ENCODE results near the gene ARHGAP28. TPM values are rescaled to one million over a fixed set of nuclear protein-coding genes. Genes with fewer than 3 reads are reported as not detected.

The ARHGAP28 gene
- polyA plus RNA-seq, 1 donor from 2014 or later, result 9.8 TPM

DNA sequence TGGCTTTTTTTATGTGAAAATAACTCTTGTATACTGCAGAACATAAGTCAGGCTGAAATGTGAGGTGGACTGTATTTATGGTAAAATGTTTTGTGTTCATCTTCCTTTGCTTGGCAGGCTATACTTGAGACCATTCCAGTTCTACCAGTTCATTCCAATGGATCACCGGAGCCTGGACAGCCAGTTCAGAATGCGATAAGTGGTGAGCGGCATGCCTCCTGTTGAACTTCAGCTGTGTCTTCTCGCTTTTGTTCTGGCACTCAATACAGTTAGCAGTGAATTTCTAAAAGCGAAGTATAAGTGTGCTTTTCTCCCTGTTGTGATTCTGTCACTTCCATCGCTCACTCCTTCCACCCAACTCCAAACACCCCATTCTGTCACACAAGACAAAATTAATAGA is 138.5 kb downstream of the ARHGAP28 start:
- H2AFZ ChIP-seq (ENCODE audit: low read depth, low read length), result no peak overlapping the region
- no peaks in the 10 kb centered on the region for H3K79me2 ChIP-seq (replicated peaks; ENCODE audit: insufficient read depth, low read length)
- H3K9me2 ChIP-seq (ENCODE audit: insufficient read depth, low read length), result no peaks in the 10 kb centered on the region
- no peak overlapping the region for H3K4me2 ChIP-seq (ENCODE audit: low read length)
- no peak overlapping the region for H3K27ac ChIP-seq (ENCODE audit: low read length)
- peaks cover 3% of the 10 kb centered on the region for H3K36me3 ChIP-seq (ENCODE audit: insufficient read depth, low read length)
- TF ChIP-seq TAF1 (IDR thresholded peaks at IDR 0.05; ENCODE audit: low read depth) (no peak), EP300 (conservative IDR thresholded peaks at IDR 0.05; ENCODE audit: poor library complexity, severe bottlenecking) (no peak)
- no peak overlapping the region for H3K4me3 ChIP-seq (ENCODE audit: low read length)
- no peaks in the 10 kb centered on the region for H4K20me1 ChIP-seq (ENCODE audit: insufficient read depth)
- H3K27me3 ChIP-seq (ENCODE audit: insufficient read depth, low read depth, low read length), result no peaks in the 10 kb centered on the region
- no peaks in the 10 kb centered on the region for H3K9me3 ChIP-seq (ENCODE audit: low read length)
- H3F3A ChIP-seq (ENCODE audit: insufficient read depth, low read length, poor library complexity, severe bottlenecking), result no peaks in the 10 kb centered on the region
- no peak overlapping the region for H3K9ac ChIP-seq (ENCODE audit: low read length)

DNA sequence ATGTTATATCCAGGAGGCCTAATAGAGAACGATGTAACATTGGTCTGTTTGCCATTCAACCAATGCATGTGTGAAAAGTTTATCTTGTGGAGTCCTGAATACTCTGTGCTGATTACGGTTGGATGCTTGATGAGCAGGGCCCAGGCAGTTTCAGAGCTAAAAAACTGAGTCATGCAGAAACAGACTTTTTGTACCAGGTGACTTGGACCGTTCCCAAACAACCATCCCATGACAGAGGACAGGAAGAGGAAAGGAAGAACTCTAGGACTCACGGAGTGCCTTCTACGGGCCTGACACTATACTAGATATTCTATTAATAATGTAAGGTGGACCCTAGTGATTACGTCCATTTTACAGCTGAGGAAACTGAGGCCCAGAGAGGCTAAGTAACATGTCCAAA is 142.1 kb downstream of the ARHGAP28 start:
- H3K4me3 ChIP-seq (ENCODE audit: low read length), result no peak overlapping the region
- no peak overlapping the region for H3K4me2 ChIP-seq (ENCODE audit: low read length)
- H3K36me3 ChIP-seq (ENCODE audit: insufficient read depth, low read length), result peaks cover 3% of the 10 kb centered on the region
- H3K9me2 ChIP-seq (ENCODE audit: insufficient read depth, low read length), result no peaks in the 10 kb centered on the region
- H3K27ac ChIP-seq (ENCODE audit: low read length), result no peak overlapping the region
- H3K79me2 ChIP-seq (replicated peaks; ENCODE audit: insufficient read depth, low read length), result no peaks in the 10 kb centered on the region
- H3K27me3 ChIP-seq (ENCODE audit: insufficient read depth, low read depth, low read length), result no peaks in the 10 kb centered on the region
- no peaks in the 10 kb centered on the region for H4K20me1 ChIP-seq (ENCODE audit: insufficient read depth)
- no peak for TF ChIP-seq RAD21 (conservative IDR thresholded peaks at IDR 0.05)
- no peak for TF ChIP-seq SMC3 (conservative IDR thresholded peaks at IDR 0.05; ENCODE audit: poor library complexity)
- H3K9ac ChIP-seq (ENCODE audit: low read length), result no peak overlapping the region
- H2AFZ ChIP-seq (ENCODE audit: low read depth, low read length), result no peak overlapping the region
- H3K9me3 ChIP-seq (ENCODE audit: low read length), result no peaks in the 10 kb centered on the region
- no peaks in the 10 kb centered on the region for H3F3A ChIP-seq (ENCODE audit: insufficient read depth, low read length, poor library complexity, severe bottlenecking)

DNA sequence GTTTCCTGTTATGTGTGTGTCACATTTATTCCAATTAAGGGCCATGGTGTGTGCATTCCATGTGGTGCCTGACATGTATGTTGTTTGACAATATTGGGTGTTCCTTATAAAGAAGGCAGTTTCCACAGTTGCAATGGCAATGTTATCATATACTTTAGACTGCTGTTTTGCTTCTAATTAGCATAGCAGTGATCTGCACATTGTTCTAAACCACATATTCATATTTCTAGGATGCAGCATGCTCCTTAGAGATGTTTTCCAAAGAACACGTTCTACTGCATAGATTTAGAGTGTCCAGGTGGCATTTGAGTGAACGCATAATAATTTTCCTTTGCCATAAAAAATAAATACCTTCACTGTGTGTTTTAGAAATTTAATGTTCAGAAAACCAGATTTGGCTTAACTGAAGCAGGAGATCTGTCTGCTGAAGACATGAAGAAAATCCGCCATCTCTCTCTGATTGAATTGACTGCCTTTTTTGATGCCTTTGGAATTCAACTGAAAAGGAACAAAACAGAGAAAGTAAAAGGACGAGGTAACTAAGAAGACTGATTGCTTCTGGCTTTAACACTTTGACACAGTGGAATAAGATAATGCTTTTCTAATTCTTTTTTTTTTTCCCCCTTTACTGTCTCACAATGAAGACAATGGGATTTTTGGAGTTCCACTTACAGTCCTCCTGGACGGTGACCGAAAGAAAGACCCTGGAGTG is 143.7 kb downstream of the ARHGAP28 start:
- Histone ChIP-seq H3K9me2 (ENCODE audit: insufficient read depth, low read length) (no peaks in the 10 kb centered on the region), H3F3A (ENCODE audit: insufficient read depth, low read length, poor library complexity, severe bottlenecking) (no peaks in the 10 kb centered on the region), H4K20me1 (ENCODE audit: insufficient read depth) (no peaks in the 10 kb centered on the region), H3K9me3 (ENCODE audit: low read length) (no peaks in the 10 kb centered on the region), H3K36me3 (ENCODE audit: insufficient read depth, low read length) (peaks cover 3% of the 10 kb centered on the region), H3K9ac (ENCODE audit: low read length) (no peak overlapping the region), H3K4me2 (ENCODE audit: low read length) (no peak overlapping the region), H2AFZ (ENCODE audit: low read depth, low read length) (no peak overlapping the region), H3K4me3 (ENCODE audit: low read length) (no peak overlapping the region), H3K27ac (ENCODE audit: low read length) (no peak overlapping the region), H3K27me3 (ENCODE audit: insufficient read depth, low read depth, low read length) (no peaks in the 10 kb centered on the region), H3K79me2 (replicated peaks; ENCODE audit: insufficient read depth, low read length) (no peaks in the 10 kb centered on the region)
- no peak for TF ChIP-seq EZH2 (IDR thresholded peaks at IDR 0.05; ENCODE audit: borderline replicate concordance, insufficient read depth, low read length, poor library complexity, severe bottlenecking)
- TF ChIP-seq TAF1 (IDR thresholded peaks at IDR 0.05; ENCODE audit: low read depth), result no peak
- no peak for TF ChIP-seq EP300 (conservative IDR thresholded peaks at IDR 0.05; ENCODE audit: poor library complexity, severe bottlenecking)
- no peak for TF ChIP-seq MXI1 (conservative IDR thresholded peaks at IDR 0.05; ENCODE audit: poor library complexity, severe bottlenecking)
- TF ChIP-seq POLR2AphosphoS5 (IDR thresholded peaks at IDR 0.05), result no peak
- TF ChIP-seq, protein P1, sequence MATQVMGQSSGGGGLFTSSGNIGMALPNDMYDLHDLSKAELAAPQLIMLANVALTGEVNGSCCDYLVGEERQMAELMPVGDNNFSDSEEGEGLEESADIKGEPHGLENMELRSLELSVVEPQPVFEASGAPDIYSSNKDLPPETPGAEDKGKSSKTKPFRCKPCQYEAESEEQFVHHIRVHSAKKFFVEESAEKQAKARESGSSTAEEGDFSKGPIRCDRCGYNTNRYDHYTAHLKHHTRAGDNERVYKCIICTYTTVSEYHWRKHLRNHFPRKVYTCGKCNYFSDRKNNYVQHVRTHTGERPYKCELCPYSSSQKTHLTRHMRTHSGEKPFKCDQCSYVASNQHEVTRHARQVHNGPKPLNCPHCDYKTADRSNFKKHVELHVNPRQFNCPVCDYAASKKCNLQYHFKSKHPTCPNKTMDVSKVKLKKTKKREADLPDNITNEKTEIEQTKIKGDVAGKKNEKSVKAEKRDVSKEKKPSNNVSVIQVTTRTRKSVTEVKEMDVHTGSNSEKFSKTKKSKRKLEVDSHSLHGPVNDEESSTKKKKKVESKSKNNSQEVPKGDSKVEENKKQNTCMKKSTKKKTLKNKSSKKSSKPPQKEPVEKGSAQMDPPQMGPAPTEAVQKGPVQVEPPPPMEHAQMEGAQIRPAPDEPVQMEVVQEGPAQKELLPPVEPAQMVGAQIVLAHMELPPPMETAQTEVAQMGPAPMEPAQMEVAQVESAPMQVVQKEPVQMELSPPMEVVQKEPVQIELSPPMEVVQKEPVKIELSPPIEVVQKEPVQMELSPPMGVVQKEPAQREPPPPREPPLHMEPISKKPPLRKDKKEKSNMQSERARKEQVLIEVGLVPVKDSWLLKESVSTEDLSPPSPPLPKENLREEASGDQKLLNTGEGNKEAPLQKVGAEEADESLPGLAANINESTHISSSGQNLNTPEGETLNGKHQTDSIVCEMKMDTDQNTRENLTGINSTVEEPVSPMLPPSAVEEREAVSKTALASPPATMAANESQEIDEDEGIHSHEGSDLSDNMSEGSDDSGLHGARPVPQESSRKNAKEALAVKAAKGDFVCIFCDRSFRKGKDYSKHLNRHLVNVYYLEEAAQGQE (IDR thresholded peaks at IDR 0.05; ENCODE audit: borderline replicate concordance), result no peak
- TF ChIP-seq SMC3 (conservative IDR thresholded peaks at IDR 0.05; ENCODE audit: poor library complexity), result no peak
- no peak for TF ChIP-seq RAD21 (conservative IDR thresholded peaks at IDR 0.05)
- TF ChIP-seq, protein P2, sequence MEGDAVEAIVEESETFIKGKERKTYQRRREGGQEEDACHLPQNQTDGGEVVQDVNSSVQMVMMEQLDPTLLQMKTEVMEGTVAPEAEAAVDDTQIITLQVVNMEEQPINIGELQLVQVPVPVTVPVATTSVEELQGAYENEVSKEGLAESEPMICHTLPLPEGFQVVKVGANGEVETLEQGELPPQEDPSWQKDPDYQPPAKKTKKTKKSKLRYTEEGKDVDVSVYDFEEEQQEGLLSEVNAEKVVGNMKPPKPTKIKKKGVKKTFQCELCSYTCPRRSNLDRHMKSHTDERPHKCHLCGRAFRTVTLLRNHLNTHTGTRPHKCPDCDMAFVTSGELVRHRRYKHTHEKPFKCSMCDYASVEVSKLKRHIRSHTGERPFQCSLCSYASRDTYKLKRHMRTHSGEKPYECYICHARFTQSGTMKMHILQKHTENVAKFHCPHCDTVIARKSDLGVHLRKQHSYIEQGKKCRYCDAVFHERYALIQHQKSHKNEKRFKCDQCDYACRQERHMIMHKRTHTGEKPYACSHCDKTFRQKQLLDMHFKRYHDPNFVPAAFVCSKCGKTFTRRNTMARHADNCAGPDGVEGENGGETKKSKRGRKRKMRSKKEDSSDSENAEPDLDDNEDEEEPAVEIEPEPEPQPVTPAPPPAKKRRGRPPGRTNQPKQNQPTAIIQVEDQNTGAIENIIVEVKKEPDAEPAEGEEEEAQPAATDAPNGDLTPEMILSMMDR (IDR thresholded peaks at IDR 0.05; ENCODE audit: poor library complexity, severe bottlenecking), result no peak

All from neural cell (in vitro differentiated cells).